WTC11 (cell line): Measurements from ENCODE around the gene ZMAT3. TPM values are rescaled to one million over a fixed set of nuclear protein-coding genes. Genes with fewer than 3 reads are reported as not detected.

ENCODE experiments used
- AFF4 ChIP-seq: sonication (generic); formaldehyde crosslinking; IDR thresholded peaks from 2 replicates; pipeline ENCODE4 v1.8.1; 2023; ENCODE audit warnings: mild to moderate bottlenecking, missing genetic modification reagents, borderline replicate concordance
- ATF2 ChIP-seq: sonication (generic); formaldehyde crosslinking; IDR thresholded peaks from 2 replicates; pipeline ENCODE4 v1.8.1; 2022; ENCODE audit warnings: low read depth, missing genetic modification reagents, borderline replicate concordance
- CREB1 ChIP-seq: sonication (generic); formaldehyde crosslinking; IDR thresholded peaks from 2 replicates; pipeline ENCODE4 v1.8.0; 2023; ENCODE audit warnings: mild to moderate bottlenecking, missing genetic modification reagents
- CREM ChIP-seq: sonication (generic); formaldehyde crosslinking; IDR thresholded peaks from 2 replicates; pipeline ENCODE4 v1.8.1; 2022; ENCODE audit warnings: mild to moderate bottlenecking, missing genetic modification reagents, moderate library complexity
- GTF2I ChIP-seq: fragments of 250-450 bp; sonication (Bioruptor Pico); conservative IDR thresholded peaks from 2 replicates; pipeline ENCODE4 v1.4.0; 2021; ENCODE audit warnings: mild to moderate bottlenecking
- NFATC4 ChIP-seq: fragments of 250-450 bp; sonication (Bioruptor Pico); IDR thresholded peaks from 2 replicates; pipeline ENCODE4 v1.9.0; 2021; ENCODE audit warnings: mild to moderate bottlenecking
- NFE2L1 ChIP-seq: sonication (generic); formaldehyde crosslinking; IDR thresholded peaks from 2 replicates; pipeline ENCODE4 v1.8.1; 2023; ENCODE audit warnings: missing genetic modification reagents
- ZBTB43 ChIP-seq: sonication (generic); formaldehyde crosslinking; IDR thresholded peaks from 2 replicates; pipeline ENCODE4 v1.8.1; 2023; ENCODE audit warnings: mild to moderate bottlenecking, missing genetic modification reagents
- ZNF121 ChIP-seq: sonication (generic); formaldehyde crosslinking; IDR thresholded peaks from 2 replicates; pipeline ENCODE4 v1.8.0; 2023; ENCODE audit warnings: missing genetic modification reagents
- ZNF425 ChIP-seq: fragments of 250-450 bp; sonication (Bioruptor Pico); conservative IDR thresholded peaks from 2 replicates; pipeline ENCODE4 v1.9.0; 2021; ENCODE audit warnings: mild to moderate bottlenecking
- total RNA-seq: library from RNA; stranded (reverse); gene quantifications from 3 replicates; pipeline ENCODE4 v1.2.3, GENCODE V29; 2021
- TF ChIP-seq, protein P1 (sequence below): sonication (generic); formaldehyde crosslinking; IDR thresholded peaks from 2 replicates; pipeline ENCODE4 v1.8.1; 2023; ENCODE audit warnings: mild to moderate bottlenecking, missing genetic modification reagents
- TF ChIP-seq, protein P2 (sequence below): sonication (generic); formaldehyde crosslinking; IDR thresholded peaks from 2 replicates; pipeline ENCODE4 v1.8.0; 2022; ENCODE audit warnings: missing genetic modification reagents
- TF ChIP-seq, protein P3 (sequence below): fragments of 250-450 bp; sonication (Bioruptor Pico); IDR thresholded peaks from 2 replicates; pipeline ENCODE4 v2.1.2; 2022; ENCODE audit warnings: mild to moderate bottlenecking, moderate library complexity
- TF ChIP-seq, protein P4 (sequence below): sonication (generic); formaldehyde crosslinking; IDR thresholded peaks from 2 replicates; pipeline ENCODE4 v1.8.1; 2023; ENCODE audit warnings: mild to moderate bottlenecking, moderate library complexity, missing genetic modification reagents

ZMAT3 gene
- total RNA-seq, 1 experiment from 2014 or later = 24.1 TPM

DNA sequence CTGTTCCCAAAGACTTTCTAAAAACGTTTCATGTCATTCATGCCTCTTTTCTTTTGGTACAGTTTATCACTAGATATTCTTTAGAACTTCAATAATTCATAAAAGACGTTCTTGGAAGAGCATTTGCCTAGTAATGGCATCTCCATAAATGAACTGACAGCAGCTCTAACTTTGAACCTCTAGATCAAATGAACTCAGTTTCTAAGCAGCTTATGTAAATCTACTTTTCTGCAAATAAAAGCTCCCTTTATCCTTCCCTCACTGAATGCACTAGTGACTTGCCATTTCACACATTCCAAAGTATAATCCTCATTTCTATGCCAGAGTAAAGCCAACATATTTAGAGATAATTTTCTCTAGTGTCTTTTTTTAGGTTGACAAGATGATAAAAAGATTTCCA is 85.2 kb downstream of the ZMAT3 start (continued):
- TF ChIP-seq, protein P1, sequence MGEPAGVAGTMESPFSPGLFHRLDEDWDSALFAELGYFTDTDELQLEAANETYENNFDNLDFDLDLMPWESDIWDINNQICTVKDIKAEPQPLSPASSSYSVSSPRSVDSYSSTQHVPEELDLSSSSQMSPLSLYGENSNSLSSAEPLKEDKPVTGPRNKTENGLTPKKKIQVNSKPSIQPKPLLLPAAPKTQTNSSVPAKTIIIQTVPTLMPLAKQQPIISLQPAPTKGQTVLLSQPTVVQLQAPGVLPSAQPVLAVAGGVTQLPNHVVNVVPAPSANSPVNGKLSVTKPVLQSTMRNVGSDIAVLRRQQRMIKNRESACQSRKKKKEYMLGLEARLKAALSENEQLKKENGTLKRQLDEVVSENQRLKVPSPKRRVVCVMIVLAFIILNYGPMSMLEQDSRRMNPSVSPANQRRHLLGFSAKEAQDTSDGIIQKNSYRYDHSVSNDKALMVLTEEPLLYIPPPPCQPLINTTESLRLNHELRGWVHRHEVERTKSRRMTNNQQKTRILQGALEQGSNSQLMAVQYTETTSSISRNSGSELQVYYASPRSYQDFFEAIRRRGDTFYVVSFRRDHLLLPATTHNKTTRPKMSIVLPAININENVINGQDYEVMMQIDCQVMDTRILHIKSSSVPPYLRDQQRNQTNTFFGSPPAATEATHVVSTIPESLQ (CRISPR knock-in tag) = no peak
- TF ChIP-seq, protein P2, sequence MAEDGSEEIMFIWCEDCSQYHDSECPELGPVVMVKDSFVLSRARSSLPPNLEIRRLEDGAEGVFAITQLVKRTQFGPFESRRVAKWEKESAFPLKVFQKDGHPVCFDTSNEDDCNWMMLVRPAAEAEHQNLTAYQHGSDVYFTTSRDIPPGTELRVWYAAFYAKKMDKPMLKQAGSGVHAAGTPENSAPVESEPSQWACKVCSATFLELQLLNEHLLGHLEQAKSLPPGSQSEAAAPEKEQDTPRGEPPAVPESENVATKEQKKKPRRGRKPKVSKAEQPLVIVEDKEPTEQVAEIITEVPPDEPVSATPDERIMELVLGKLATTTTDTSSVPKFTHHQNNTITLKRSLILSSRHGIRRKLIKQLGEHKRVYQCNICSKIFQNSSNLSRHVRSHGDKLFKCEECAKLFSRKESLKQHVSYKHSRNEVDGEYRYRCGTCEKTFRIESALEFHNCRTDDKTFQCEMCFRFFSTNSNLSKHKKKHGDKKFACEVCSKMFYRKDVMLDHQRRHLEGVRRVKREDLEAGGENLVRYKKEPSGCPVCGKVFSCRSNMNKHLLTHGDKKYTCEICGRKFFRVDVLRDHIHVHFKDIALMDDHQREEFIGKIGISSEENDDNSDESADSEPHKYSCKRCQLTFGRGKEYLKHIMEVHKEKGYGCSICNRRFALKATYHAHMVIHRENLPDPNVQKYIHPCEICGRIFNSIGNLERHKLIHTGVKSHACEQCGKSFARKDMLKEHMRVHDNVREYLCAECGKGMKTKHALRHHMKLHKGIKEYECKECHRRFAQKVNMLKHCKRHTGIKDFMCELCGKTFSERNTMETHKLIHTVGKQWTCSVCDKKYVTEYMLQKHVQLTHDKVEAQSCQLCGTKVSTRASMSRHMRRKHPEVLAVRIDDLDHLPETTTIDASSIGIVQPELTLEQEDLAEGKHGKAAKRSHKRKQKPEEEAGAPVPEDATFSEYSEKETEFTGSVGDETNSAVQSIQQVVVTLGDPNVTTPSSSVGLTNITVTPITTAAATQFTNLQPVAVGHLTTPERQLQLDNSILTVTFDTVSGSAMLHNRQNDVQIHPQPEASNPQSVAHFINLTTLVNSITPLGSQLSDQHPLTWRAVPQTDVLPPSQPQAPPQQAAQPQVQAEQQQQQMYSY (CRISPR knock-in tag) = no peak
- TF ChIP-seq CREM (CRISPR knock-in tag) (no peak), GTF2I (CRISPR knock-in tag) (no peak), ZBTB43 (no peak), ATF2 (CRISPR knock-in tag) (no peak), NFATC4 (no peak), CREB1 (no peak), NFE2L1 (CRISPR knock-in tag) (no peak), AFF4 (no peak), ZNF425 (CRISPR knock-in tag) (no peak), ZNF121 (no peak)
- TF ChIP-seq, protein P3, sequence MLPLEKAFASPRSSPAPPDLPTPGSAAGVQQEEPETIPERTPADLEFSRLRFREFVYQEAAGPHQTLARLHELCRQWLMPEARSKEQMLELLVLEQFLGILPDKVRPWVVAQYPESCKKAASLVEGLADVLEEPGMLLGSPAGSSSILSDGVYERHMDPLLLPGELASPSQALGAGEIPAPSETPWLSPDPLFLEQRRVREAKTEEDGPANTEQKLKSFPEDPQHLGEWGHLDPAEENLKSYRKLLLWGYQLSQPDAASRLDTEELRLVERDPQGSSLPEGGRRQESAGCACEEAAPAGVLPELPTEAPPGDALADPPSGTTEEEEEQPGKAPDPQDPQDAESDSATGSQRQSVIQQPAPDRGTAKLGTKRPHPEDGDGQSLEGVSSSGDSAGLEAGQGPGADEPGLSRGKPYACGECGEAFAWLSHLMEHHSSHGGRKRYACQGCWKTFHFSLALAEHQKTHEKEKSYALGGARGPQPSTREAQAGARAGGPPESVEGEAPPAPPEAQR (CRISPR knock-in tag) = no peak
- TF ChIP-seq, protein P4, sequence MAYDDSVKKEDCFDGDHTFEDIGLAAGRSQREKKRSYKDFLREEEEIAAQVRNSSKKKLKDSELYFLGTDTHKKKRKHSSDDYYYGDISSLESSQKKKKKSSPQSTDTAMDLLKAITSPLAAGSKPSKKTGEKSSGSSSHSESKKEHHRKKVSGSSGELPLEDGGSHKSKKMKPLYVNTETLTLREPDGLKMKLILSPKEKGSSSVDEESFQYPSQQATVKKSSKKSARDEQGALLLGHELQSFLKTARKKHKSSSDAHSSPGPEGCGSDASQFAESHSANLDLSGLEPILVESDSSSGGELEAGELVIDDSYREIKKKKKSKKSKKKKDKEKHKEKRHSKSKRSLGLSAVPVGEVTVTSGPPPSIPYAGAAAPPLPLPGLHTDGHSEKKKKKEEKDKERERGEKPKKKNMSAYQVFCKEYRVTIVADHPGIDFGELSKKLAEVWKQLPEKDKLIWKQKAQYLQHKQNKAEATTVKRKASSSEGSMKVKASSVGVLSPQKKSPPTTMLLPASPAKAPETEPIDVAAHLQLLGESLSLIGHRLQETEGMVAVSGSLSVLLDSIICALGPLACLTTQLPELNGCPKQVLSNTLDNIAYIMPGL (CRISPR knock-in tag) = no peak
